Measurements from ENCODE around the gene E2F4.

Gene E2F4

DNA sequence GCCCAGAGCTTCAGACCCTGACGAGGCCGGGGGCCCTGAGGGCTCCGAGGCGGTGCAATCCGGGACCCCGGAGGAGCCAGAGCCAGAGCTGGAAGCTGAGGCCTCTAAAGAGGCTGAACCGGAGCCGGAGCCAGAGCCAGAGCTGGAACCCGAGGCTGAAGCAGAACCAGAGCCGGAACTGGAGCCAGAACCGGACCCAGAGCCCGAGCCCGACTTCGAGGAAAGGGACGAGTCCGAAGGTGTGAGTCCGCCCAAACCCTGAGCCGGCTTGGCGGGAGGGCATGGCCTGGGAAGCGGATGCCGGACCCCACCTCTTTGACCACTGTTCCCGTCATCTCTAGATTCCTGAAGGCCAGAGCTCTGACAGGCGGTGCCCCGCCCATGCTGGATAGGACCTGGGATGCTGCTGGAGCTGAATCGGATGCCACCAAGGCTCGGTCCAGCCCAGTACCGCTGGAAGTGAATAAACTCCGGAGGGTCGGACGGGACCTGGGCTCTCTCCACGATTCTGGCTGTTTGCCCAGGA is 17.2 kb upstream of the E2F4 start:
- Histone ChIP-seq H3K4me1 (peaks cover 7 to 61% (median 55%) of the 10 kb centered on the region in 4 donors), H3K27me3 (no peaks in the 10 kb centered on the region), H3K36me3 (peaks cover 0 to 12% (median 6%) of the 10 kb centered on the region in 3 donors), H3K9me3 (no peaks in the 10 kb centered on the region), H3K27ac (peak overlapping the region; percentile 92 to 96), H3K4me3 (peak overlapping the region; percentile 54 to 65)
- TF ChIP-seq, protein P1, sequence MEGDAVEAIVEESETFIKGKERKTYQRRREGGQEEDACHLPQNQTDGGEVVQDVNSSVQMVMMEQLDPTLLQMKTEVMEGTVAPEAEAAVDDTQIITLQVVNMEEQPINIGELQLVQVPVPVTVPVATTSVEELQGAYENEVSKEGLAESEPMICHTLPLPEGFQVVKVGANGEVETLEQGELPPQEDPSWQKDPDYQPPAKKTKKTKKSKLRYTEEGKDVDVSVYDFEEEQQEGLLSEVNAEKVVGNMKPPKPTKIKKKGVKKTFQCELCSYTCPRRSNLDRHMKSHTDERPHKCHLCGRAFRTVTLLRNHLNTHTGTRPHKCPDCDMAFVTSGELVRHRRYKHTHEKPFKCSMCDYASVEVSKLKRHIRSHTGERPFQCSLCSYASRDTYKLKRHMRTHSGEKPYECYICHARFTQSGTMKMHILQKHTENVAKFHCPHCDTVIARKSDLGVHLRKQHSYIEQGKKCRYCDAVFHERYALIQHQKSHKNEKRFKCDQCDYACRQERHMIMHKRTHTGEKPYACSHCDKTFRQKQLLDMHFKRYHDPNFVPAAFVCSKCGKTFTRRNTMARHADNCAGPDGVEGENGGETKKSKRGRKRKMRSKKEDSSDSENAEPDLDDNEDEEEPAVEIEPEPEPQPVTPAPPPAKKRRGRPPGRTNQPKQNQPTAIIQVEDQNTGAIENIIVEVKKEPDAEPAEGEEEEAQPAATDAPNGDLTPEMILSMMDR (IDR thresholded peaks at IDR 0.05) = no peak
- intact Hi-C loops (cut with DNase I; ENCODE audit: low total_unique reads) = no loop called here
- no peak for DNase-seq

DNA sequence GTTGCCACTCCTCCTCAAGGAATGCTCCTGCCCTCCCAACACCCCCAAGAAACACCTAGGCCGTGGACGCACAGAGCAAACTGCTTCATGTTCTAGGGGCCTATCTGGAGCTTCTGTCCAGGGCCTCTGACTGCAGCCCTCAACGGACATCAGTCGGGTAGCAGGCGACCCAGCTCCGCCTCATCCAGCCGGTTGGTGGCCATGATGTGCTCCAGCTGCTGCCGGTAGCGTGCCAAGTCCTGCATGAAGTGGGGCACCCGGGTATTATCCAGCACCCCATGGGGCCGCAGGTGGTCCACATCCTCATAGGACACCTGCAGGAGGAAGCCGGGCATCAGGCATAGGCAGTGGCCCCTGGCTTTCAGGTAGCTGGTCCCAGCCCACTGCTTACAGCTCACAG is 15.3 kb upstream of the E2F4 start:
- intact Hi-C loops (cut with DNase I; ENCODE audit: low total_unique reads) = no loop called here
- Histone ChIP-seq H3K4me3 (no peak overlapping the region), H3K4me1 (peaks cover 7 to 51% (median 39%) of the 10 kb centered on the region in 4 donors), H3K36me3 (peaks cover 0 to 12% (median 6%) of the 10 kb centered on the region in 3 donors), H3K27me3 (no peaks in the 10 kb centered on the region), H3K9me3 (no peaks in the 10 kb centered on the region), H3K27ac (no peak overlapping the region)
- TF ChIP-seq, protein P1 (IDR thresholded peaks at IDR 0.05) = no peak
- DNase-seq = no peak

DNA sequence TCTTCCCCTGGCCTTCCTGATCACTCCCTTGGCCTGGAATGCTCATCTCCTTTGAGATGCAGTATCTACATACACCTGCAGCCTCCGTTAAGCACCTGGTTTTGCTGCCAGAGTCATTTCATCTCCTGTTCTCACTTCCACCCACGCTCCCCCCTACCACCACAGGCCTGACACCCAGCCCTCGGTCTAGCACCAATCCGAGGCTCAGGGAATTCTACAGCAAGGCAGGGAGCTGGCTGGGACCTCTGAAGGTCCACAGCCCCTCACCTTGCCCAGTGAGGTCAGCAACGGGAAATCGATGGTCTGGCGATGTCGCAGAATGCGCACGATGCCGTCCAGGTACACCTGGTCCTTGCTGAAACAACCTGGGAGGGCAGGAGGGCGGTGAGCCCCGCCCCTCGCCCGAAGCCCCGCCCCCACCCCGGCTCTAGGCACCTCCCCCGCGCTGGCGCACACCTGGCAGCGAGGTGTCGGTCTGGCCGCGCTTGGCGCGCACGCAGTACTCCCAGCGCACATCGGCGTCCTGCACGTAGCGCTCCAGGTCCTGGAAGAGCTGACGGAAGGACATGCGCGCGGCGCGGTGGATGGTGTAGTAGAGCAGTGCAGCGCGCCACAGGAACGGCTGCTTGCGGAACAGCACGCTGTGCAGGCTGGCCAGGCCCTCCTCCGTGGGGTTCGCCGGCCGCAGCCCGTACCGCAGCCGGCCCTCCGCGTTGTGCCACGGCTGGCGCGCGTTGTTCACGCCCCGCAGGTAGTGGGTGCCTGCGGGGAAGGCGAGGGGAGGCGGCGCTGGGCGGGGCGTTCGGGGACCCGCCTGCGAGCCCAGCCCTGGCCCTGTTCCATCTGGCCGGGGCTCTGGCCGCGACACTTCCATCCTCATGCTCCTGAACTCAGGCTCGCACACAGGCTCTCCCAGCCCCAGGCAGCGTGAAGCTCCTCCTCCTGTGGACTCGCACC is 13.9 kb upstream of the E2F4 start:
- H3K27me3 ChIP-seq = no peaks in the 10 kb centered on the region
- H3K4me1 ChIP-seq = peaks cover 7 to 44% (median 39%) of the 10 kb centered on the region in 4 donors
- intact Hi-C loops (cut with DNase I; ENCODE audit: low total_unique reads) = no loop called here
- H3K27ac ChIP-seq = peak overlapping the region; percentile 50 to 54
- TF ChIP-seq, protein P1 (IDR thresholded peaks at IDR 0.05) = no peak
- peak; percentile 42 to 85 for DNase-seq
- H3K9me3 ChIP-seq = no peaks in the 10 kb centered on the region
- peaks cover 0 to 12% (median 6%) of the 10 kb centered on the region in 3 donors for H3K36me3 ChIP-seq
- H3K4me3 ChIP-seq = peak overlapping the region; percentile 38 to 59

DNA sequence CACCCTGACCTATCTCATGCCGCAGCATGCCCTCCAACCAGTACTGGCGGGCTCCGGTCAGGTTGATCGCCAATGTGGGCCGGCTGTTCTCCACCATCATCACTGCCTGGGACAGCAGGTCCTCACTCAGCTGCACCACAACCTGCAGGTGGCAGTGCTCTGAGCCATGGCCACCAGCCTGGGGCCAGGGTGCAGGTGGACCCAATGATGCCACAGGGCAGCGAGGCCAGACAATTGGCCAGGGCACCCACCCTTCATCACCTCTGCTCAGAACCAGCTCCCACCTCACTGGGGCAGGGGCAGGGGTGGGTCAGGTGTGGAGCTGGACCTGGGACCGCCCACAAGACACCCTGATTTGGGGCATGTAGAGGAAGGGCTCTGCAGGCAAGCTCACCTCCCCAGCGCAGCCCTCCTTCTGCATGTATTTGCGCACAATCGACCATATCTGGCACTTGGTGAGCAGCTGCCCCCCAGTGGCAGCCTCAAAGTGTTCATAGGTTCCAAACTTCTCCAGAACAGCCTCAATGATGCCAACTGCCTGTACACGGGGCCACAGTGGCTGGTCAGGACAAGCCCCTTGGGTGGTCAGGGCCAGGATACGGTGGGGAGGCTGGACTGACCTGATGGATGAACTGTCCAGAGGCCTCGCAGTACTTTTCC is 12.4 kb upstream of the E2F4 start:
- no peaks in the 10 kb centered on the region for H3K9me3 ChIP-seq
- H3K27ac ChIP-seq = no peak overlapping the region
- no peak for DNase-seq
- TF ChIP-seq, protein P1 (IDR thresholded peaks at IDR 0.05) = no peak
- no peaks in the 10 kb centered on the region for H3K27me3 ChIP-seq
- H3K4me1 ChIP-seq = peaks cover 2 to 43% (median 36%) of the 10 kb centered on the region in 4 donors
- intact Hi-C loops (cut with DNase I; ENCODE audit: low total_unique reads) = loop anchor here (10.0 kb wide), 2 partner anchors 155 to 205 kb away; partner anchors contain the start of gene CBFB
- H3K36me3 ChIP-seq = peaks cover 0 to 12% (median 6%) of the 10 kb centered on the region in 3 donors
- H3K4me3 ChIP-seq = no peak overlapping the region

DNA sequence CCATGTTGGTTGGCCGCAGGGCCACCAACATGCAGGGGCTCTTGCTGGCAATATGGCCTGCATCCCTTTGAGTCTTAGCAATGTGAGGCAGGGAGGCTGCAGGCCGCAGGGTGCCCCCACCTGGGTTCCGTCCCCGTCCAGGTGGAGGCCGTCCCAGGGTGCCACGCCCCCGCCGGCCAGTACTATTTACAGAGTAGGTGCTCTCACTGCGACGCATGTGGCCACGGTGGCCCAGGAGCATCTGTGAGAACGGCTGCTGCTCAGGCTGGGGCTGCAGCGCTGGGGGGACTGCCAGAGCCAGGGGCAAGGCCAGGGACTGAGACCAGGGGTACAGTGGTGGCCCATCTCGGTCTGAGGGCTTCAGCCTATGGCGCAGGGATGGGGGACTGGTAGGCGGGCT is 11.8 kb upstream of the E2F4 start:
- H3K9me3 ChIP-seq = no peaks in the 10 kb centered on the region
- no peaks in the 10 kb centered on the region for H3K27me3 ChIP-seq
- H3K36me3 ChIP-seq = peaks cover 0 to 9% (median 5%) of the 10 kb centered on the region in 3 donors
- no peak overlapping the region for H3K4me3 ChIP-seq
- intact Hi-C loops (cut with DNase I; ENCODE audit: low total_unique reads) = loop anchor here (10.0 kb wide), 2 partner anchors 155 to 205 kb away; partner anchors contain the start of gene CBFB
- no peak for DNase-seq
- no peak overlapping the region for H3K27ac ChIP-seq
- H3K4me1 ChIP-seq = peaks cover 0 to 43% (median 36%) of the 10 kb centered on the region in 4 donors
- TF ChIP-seq, protein P1 (IDR thresholded peaks at IDR 0.05) = no peak
